OCI-LY1 (cell line): ENCODE measurements around the gene GSG1L.

ENCODE experiments used
- CTCF ChIP-seq: fragments of 200-600 bp; sonication (generic), shearing (Covaris generic); IDR thresholded peaks from 2 replicates; pipeline ENCODE4 v1.5.1; 2017; ENCODE audit warnings: mild to moderate bottlenecking, antibody characterized with exemption, low read length, moderate library complexity, mixed read lengths
- EZH2 ChIP-seq: fragments of 200-600 bp; sonication (generic), shearing (Covaris generic); IDR thresholded peaks from 2 replicates; pipeline ENCODE4 v1.8.0; 2017; ENCODE audit warnings: borderline replicate concordance, mixed run types, mild to moderate bottlenecking, antibody characterized with exemption, low read length, moderate library complexity, mixed read lengths

DNA sequence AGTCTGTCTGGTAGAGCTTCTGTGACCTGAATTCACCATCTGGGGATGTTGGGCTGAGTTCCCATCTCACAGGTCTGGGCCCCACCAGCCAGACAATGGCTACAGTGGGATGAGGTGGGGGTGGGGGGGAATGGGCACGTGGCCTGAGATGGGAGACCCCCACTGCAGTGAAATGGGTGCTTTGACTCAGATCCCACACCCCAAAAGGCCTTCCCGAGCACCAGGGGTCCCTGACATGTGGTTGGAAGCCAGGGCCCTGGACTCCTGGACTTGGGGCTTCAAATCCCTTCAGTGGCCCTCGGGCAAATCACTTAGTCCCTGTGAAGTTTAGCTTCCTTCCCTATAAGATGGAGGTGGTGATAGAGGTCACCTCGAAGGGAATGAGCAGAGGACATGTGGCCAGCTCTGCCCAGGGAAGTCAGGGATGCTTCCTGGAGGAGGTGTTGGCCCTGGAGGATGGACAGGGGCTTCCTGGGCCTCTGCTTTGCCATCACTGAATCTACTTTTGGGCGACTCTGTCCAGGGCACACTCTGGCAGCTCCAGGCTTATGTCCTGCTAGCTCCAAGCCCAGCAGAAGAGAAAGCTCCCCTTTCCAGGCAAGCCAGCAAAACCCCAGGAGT is 295.4 kb downstream of the GSG1L start:
- TF ChIP-seq CTCF, result no peak
- no peak for TF ChIP-seq EZH2
